ENCODE data around the gene LRRC32. TPM values are rescaled to one million over a fixed set of nuclear protein-coding genes. Genes with fewer than 3 reads are reported as not detected.

Gene LRRC32
- total RNA-seq, 2 experiments from 2014 or later, result 1.8 to 2.4 TPM

- Mint-ChIP-seq H3K36me3 (ENCODE audit: low read depth) (no peaks in the 10 kb centered on the region), H3K27me3 (peaks cover 5% of the 10 kb centered on the region), H3K9me3 (no peaks in the 10 kb centered on the region), H3K27ac (no peak overlapping the region), H3K4me1 (ENCODE audit: low read depth) (no peaks in the 10 kb centered on the region), H3K4me3 (no peak overlapping the region)
- H3K27ac ChIP-seq (ENCODE audit: low read depth in 1 of 2, low read length in 2 of 2), result no peak overlapping the region
- intact Hi-C loops (cut with DNase I, micrococcal nuclease), result no loop called here
- TF ChIP-seq CTCF (IDR thresholded peaks at IDR 0.05), result no peak
- ChIA-PET POLR2A (no interaction called here), CTCF (no interaction called here)
- H3K4me1 ChIP-seq (ENCODE audit: insufficient read depth, low read length), result no peaks in the 10 kb centered on the region
- ATAC-seq (ENCODE audit: poor library complexity) (no peak), DNase-seq (no peak)
- H3K27me3 ChIP-seq (ENCODE audit: control insufficient read depth in 1 of 2, insufficient read depth in 2 of 2, low read length in 2 of 2), result no peaks in the 10 kb centered on the region
- H3K4me3 ChIP-seq (ENCODE audit: low read length), result no peak overlapping the region
- no peaks in the 10 kb centered on the region for H3K36me3 ChIP-seq (ENCODE audit: insufficient read depth, low read length)
- H3K9me3 ChIP-seq (ENCODE audit: control insufficient read depth in 1 of 2, insufficient read depth in 1 of 2, low read length in 2 of 2), result no peaks in the 10 kb centered on the region
These were observed 24.1 kb upstream of the LRRC32 start for GRCh38 chr11:76694664-76695063.

GRCh38 chr11:76693806-76694205, 23.3 kb upstream of the LRRC32 start:
- ChIA-PET CTCF (no interaction called here), POLR2A (no interaction called here)
- Histone ChIP-seq H3K4me1 (ENCODE audit: insufficient read depth, low read length) (no peaks in the 10 kb centered on the region), H3K36me3 (ENCODE audit: insufficient read depth, low read length) (no peaks in the 10 kb centered on the region), H3K27me3 (ENCODE audit: control insufficient read depth in 1 of 2, insufficient read depth in 2 of 2, low read length in 2 of 2) (no peaks in the 10 kb centered on the region), H3K4me3 (ENCODE audit: low read length) (no peak overlapping the region), H3K27ac (ENCODE audit: low read depth in 1 of 2, low read length in 2 of 2) (no peak overlapping the region), H3K9me3 (ENCODE audit: control insufficient read depth in 1 of 2, insufficient read depth in 1 of 2, low read length in 2 of 2) (no peaks in the 10 kb centered on the region)
- ATAC-seq (ENCODE audit: poor library complexity), result no peak
- Mint-ChIP-seq H3K27ac (no peak overlapping the region), H3K4me1 (ENCODE audit: low read depth) (no peaks in the 10 kb centered on the region), H3K9me3 (no peaks in the 10 kb centered on the region), H3K36me3 (ENCODE audit: low read depth) (no peaks in the 10 kb centered on the region), H3K27me3 (peaks cover 5% of the 10 kb centered on the region), H3K4me3 (no peak overlapping the region)
- intact Hi-C loops (cut with DNase I, micrococcal nuclease), result no loop called here
- TF ChIP-seq CTCF (IDR thresholded peaks at IDR 0.05), result no peak
- no peak for DNase-seq

GRCh38 chr11:76692956-76693355, 22.4 kb upstream of the LRRC32 start:
- Mint-ChIP-seq H3K9me3 (no peaks in the 10 kb centered on the region), H3K4me1 (ENCODE audit: low read depth) (no peaks in the 10 kb centered on the region), H3K36me3 (ENCODE audit: low read depth) (no peaks in the 10 kb centered on the region), H3K4me3 (no peak overlapping the region), H3K27ac (no peak overlapping the region), H3K27me3 (no peaks in the 10 kb centered on the region)
- intact Hi-C loops (cut with DNase I, micrococcal nuclease), result no loop called here
- ATAC-seq (ENCODE audit: poor library complexity) (no peak), DNase-seq (no peak)
- Histone ChIP-seq H3K36me3 (ENCODE audit: insufficient read depth, low read length) (no peaks in the 10 kb centered on the region), H3K27me3 (ENCODE audit: control insufficient read depth in 1 of 2, insufficient read depth in 2 of 2, low read length in 2 of 2) (no peaks in the 10 kb centered on the region), H3K9me3 (ENCODE audit: control insufficient read depth in 1 of 2, insufficient read depth in 1 of 2, low read length in 2 of 2) (no peaks in the 10 kb centered on the region), H3K27ac (ENCODE audit: low read depth in 1 of 2, low read length in 2 of 2) (no peak overlapping the region), H3K4me1 (ENCODE audit: insufficient read depth, low read length) (no peaks in the 10 kb centered on the region), H3K4me3 (ENCODE audit: low read length) (no peak overlapping the region)
- CTCF ChIA-PET, result interaction anchor here (0.7 kb wide), 1 partner anchor 13 kb away, joined by 4 read pairs; no protein-coding TSS in a partner anchor
- no peak for TF ChIP-seq CTCF (IDR thresholded peaks at IDR 0.05)
- POLR2A ChIA-PET, result interaction anchor here (0.6 kb wide), 1 partner anchor 556 kb away, joined by 3 read pairs; no protein-coding TSS in a partner anchor
